Cardiac muscle cell (in vitro differentiated cells and primary cell): ENCODE measurements around the gene CFAP46. TPM values are rescaled to one million over a fixed set of nuclear protein-coding genes. Genes with fewer than 3 reads are reported as not detected.

Experiments
- DNase-seq, 2 donors: peaks; one replicate each; pipeline versions ENCODE4 v3.0.0 to v3.0.0-alpha.2; 2010 to 2017; ENCODE audit warnings: low read depth in 1 of 2, low spot score in 1 of 2
- H3K27ac ChIP-seq: fragments of 200-600 bp; sonication (generic); 2 replicates; pipeline ENCODE4 v1.5.1; 2016
- H3K27me3 ChIP-seq: fragments of 200-600 bp; sonication (generic); 2 replicates; pipeline ENCODE4 v1.6.0; 2016; ENCODE audit warnings: control low read depth
- H3K36me3 ChIP-seq: fragments of 200-600 bp; sonication (generic); 2 replicates; pipeline ENCODE4 v1.5.1; 2016; ENCODE audit warnings: control low read depth
- H3K4me1 ChIP-seq: fragments of 200-600 bp; sonication (generic); 2 replicates; pipeline ENCODE4 v1.8.1; 2017; ENCODE audit warnings: low read depth, mild to moderate bottlenecking, mixed run types
- H3K4me3 ChIP-seq: fragments of 200-600 bp; sonication (generic); 2 replicates; pipeline ENCODE4 v1.5.1; 2016; ENCODE audit warnings: mild to moderate bottlenecking
- H3K9me3 ChIP-seq: fragments of 200-600 bp; sonication (generic); 2 replicates; pipeline ENCODE4 v1.5.1; 2017; ENCODE audit warnings: low read depth, mild to moderate bottlenecking, control low read depth
- CTCF ChIP-seq: IDR thresholded peaks from 2 replicates; pipeline ENCODE4 v1.5.1; 2012; ENCODE audit warnings: low read depth, mild to moderate bottlenecking, low read length
- polyA plus RNA-seq: library from polyadenylated mRNA; unstranded; fragments of >200 nt; fragmentation: Nextera tagmentation; extraction: Ambion mirVana; gene quantifications from 2 replicates; pipeline ENCODE4 v1.2.1, GENCODE V29; 2016
- total RNA-seq: library from RNA; depleted of rRNA; stranded (reverse); fragments of >200 nt; gene quantifications from 2 replicates; pipeline ENCODE4 v1.2.3, GENCODE V29; 2016

The CFAP46 gene
- total and polyA plus RNA-seq, 2 experiments from 2014 or later, result 2.8 to 4.5 TPM

GRCh38 chr10:132858121-132859081 is 84.0 kb downstream of the CFAP46 start:
- Histone ChIP-seq H3K27ac (no peak overlapping the region), H3K36me3 (no peaks in the 10 kb centered on the region), H3K27me3 (no peaks in the 10 kb centered on the region), H3K4me1 (no peaks in the 10 kb centered on the region), H3K9me3 (no peaks in the 10 kb centered on the region), H3K4me3 (no peak overlapping the region)
- DNase-seq, result no peak
- TF ChIP-seq CTCF, result no peak

- H3K4me1 ChIP-seq, result no peaks in the 10 kb centered on the region
- no peak for TF ChIP-seq CTCF
- DNase-seq, result no peak
Observed at GRCh38 chr10:132856869-132857524, 85.4 kb downstream of the CFAP46 start.

DNA sequence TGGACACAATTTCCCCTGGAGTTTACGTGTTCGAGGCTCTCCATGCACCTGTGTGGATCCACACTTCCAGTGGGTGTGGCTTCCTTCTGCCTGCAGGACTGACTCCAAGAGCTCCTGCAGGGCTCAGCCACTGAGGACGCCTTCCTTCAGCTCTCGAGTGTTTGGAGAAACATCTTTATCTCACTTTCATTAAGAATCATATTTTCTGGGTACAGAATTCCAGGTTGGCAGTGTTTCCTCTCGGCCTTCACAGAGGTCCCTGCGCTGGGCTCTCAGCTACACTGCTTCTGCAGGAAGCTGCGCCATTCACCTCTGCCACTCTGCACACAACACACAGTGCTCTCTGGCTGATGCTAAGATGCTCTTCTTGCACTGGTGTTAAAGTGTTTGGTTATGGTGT is 86.5 kb downstream of the CFAP46 start:
- Histone ChIP-seq H3K4me3 (no peak overlapping the region), H3K27ac (no peak overlapping the region), H3K9me3 (no peaks in the 10 kb centered on the region), H3K27me3 (no peaks in the 10 kb centered on the region), H3K4me1 (no peaks in the 10 kb centered on the region), H3K36me3 (no peaks in the 10 kb centered on the region)
- DNase-seq, result no peak
- no peak for TF ChIP-seq CTCF

More at GRCh38 chr10:132856869-132857524, 85.4 kb downstream of the CFAP46 start:
- H3K36me3 ChIP-seq, result no peaks in the 10 kb centered on the region
- no peak overlapping the region for H3K27ac ChIP-seq
- H3K4me3 ChIP-seq, result no peak overlapping the region
- no peaks in the 10 kb centered on the region for H3K27me3 ChIP-seq
- no peaks in the 10 kb centered on the region for H3K9me3 ChIP-seq

DNA sequence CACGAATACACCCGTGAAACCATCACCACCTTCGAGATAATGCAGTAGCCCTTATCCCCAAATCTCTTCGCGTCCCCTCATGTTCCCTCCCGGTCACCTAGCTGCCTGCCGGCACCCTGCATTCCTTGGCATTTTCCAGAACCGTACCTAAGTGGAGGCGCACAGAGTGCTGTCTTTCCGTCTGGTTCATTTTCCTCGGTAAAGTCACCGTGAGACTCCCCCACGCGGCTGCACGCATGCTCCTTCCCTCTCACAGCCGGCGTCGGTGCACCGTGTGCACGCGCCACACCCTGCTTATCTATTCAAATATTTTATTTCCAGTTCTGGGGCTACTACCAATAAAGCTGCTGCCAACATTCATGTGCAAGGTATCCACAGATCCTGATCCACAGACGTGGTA is 90.9 kb downstream of the CFAP46 start:
- no peak overlapping the region for H3K27ac ChIP-seq
- no peaks in the 10 kb centered on the region for H3K36me3 ChIP-seq
- no peaks in the 10 kb centered on the region for H3K4me1 ChIP-seq
- no peak overlapping the region for H3K4me3 ChIP-seq
- no peaks in the 10 kb centered on the region for H3K27me3 ChIP-seq
- TF ChIP-seq CTCF, result no peak
- H3K9me3 ChIP-seq, result no peaks in the 10 kb centered on the region
- no peak for DNase-seq

DNA sequence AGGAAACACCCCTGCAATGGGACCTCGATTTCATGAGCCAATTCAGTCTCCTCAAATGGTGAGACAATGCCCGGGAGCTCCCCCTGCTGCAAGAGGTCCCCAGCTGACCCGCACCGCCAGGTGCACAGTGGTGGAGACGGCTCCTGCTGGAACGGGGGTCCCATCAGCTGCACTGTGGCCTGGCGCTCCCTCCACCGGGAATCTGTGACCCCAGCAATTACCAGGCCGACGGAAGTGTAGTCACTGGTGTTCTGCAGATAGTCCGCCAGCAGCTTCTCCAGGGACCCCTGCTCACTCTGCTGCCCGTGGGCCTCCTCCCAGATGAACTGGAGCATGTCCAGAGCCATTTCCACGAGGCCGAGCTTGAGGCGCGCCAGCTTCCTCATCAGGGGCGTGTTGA is 91.5 kb downstream of the CFAP46 start:
- DNase-seq, result no peak
- Histone ChIP-seq H3K27ac (no peak overlapping the region), H3K9me3 (no peaks in the 10 kb centered on the region), H3K27me3 (no peaks in the 10 kb centered on the region), H3K4me1 (no peaks in the 10 kb centered on the region), H3K4me3 (no peak overlapping the region), H3K36me3 (no peaks in the 10 kb centered on the region)
- TF ChIP-seq CTCF, result no peak
